ENCODE data around the gene KANSL1. TPM values are rescaled to one million over a fixed set of nuclear protein-coding genes. Genes with fewer than 3 reads are reported as not detected.

The KANSL1 gene
- total RNA-seq, 4 donors from 2014 or later = 57.7 to 91.2 (median 75.1) TPM

GRCh38 chr17:46074540-46074939 lies 118.7 kb downstream of the KANSL1 start:
- H3K27me3 ChIP-seq = no peaks in the 10 kb centered on the region
- TF ChIP-seq POLR2A (IDR thresholded peaks at IDR 0.05) (no peak), EP300 (IDR thresholded peaks at IDR 0.05) (no peak), POLR2AphosphoS5 (IDR thresholded peaks at IDR 0.05) (no peak)
- TF ChIP-seq, protein P1, sequence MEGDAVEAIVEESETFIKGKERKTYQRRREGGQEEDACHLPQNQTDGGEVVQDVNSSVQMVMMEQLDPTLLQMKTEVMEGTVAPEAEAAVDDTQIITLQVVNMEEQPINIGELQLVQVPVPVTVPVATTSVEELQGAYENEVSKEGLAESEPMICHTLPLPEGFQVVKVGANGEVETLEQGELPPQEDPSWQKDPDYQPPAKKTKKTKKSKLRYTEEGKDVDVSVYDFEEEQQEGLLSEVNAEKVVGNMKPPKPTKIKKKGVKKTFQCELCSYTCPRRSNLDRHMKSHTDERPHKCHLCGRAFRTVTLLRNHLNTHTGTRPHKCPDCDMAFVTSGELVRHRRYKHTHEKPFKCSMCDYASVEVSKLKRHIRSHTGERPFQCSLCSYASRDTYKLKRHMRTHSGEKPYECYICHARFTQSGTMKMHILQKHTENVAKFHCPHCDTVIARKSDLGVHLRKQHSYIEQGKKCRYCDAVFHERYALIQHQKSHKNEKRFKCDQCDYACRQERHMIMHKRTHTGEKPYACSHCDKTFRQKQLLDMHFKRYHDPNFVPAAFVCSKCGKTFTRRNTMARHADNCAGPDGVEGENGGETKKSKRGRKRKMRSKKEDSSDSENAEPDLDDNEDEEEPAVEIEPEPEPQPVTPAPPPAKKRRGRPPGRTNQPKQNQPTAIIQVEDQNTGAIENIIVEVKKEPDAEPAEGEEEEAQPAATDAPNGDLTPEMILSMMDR (IDR thresholded peaks at IDR 0.05) = no peak
- H3K36me3 ChIP-seq = no peaks in the 10 kb centered on the region
- 86 to 100% methylated on average over 1 of the region's 1 CpG for WGBS, 2 donors (ENCODE audit: low coverage in 1 of 2)
- peaks cover 8 to 50% (median 13%) of the 10 kb centered on the region in 3 donors for H3K4me1 ChIP-seq
- H3K27ac ChIP-seq = no peak overlapping the region
- H3K4me3 ChIP-seq = no peak overlapping the region
- H3K9me3 ChIP-seq = no peaks in the 10 kb centered on the region
- ATAC-seq = no peak

- Histone ChIP-seq H3K4me1 (peaks cover 8 to 45% (median 13%) of the 10 kb centered on the region in 3 donors), H3K9me3 (no peaks in the 10 kb centered on the region), H3K27ac (peak overlapping the region in 1 of 4 donors; percentile 25), H3K36me3 (no peaks in the 10 kb centered on the region), H3K27me3 (no peaks in the 10 kb centered on the region), H3K4me3 (no peak overlapping the region)
- ATAC-seq = peak; percentile 46
- WGBS, 2 donors (ENCODE audit: low coverage in 1 of 2) = 0 to 71% methylated on average over 1 of the region's 1 CpG
- TF ChIP-seq POLR2A (IDR thresholded peaks at IDR 0.05) (no peak), POLR2AphosphoS5 (IDR thresholded peaks at IDR 0.05) (no peak), EP300 (IDR thresholded peaks at IDR 0.05) (no peak)
- TF ChIP-seq, protein P1 (IDR thresholded peaks at IDR 0.05) = no peak
Observed at GRCh38 chr17:46072998-46073397, 120.2 kb downstream of the KANSL1 start.

- Histone ChIP-seq H3K4me3 (no peak overlapping the region), H3K36me3 (peaks cover 0 to 10% of the 10 kb centered on the region in 2 donors), H3K27ac (no peak overlapping the region), H3K9me3 (no peaks in the 10 kb centered on the region), H3K4me1 (peaks cover 8 to 44% (median 13%) of the 10 kb centered on the region in 3 donors), H3K27me3 (no peaks in the 10 kb centered on the region)
- WGBS, 2 donors (ENCODE audit: low coverage in 1 of 2) = 50 to 68% methylated on average over 5 of the region's 5 CpGs
- no peak for TF ChIP-seq POLR2AphosphoS5 (IDR thresholded peaks at IDR 0.05)
- no peak for TF ChIP-seq POLR2A (IDR thresholded peaks at IDR 0.05)
- ATAC-seq = no peak
Observed at GRCh38 chr17:46071796-46072195, 121.4 kb downstream of the KANSL1 start.

DNA sequence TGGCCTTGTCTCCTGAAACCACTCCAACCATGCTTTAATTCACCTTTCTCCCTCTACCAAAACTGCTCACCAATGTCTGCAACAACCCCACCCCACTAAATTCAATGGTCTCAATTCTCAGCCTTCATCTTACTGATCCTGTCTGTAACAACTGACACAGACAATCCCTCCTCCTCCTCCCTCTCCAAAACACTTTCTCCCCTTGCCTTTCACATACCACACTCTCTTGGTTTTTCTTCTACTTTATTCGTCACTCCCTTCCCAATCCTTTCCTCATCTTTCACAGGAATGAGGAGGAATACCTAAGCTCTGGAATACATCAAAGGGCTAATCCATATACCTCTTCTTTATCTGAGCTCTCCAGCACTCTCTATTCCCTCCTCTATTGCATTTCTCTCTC lies 128.8 kb downstream of the KANSL1 start:
- peak overlapping the region in 1 of 4 donors; percentile 17 for H3K27ac ChIP-seq
- H3K9me3 ChIP-seq = no peaks in the 10 kb centered on the region
- no peak overlapping the region for H3K4me3 ChIP-seq
- no peaks in the 10 kb centered on the region for H3K27me3 ChIP-seq
- no peak for ATAC-seq
- peaks cover 0 to 43% (median 5%) of the 10 kb centered on the region in 3 donors for H3K4me1 ChIP-seq
- 57 to 64% methylated on average over 1 of the region's 1 CpG for WGBS, 2 donors (ENCODE audit: low coverage in 1 of 2)
- TF ChIP-seq POLR2AphosphoS5 (IDR thresholded peaks at IDR 0.05) (no peak), POLR2A (IDR thresholded peaks at IDR 0.05) (no peak), EP300 (IDR thresholded peaks at IDR 0.05) (no peak)
- TF ChIP-seq, protein P1 (IDR thresholded peaks at IDR 0.05) = no peak
- H3K36me3 ChIP-seq = peaks cover 0 to 48% of the 10 kb centered on the region in 2 donors

- ATAC-seq = no peak
- H3K4me1 ChIP-seq = peaks cover 0 to 55% (median 5%) of the 10 kb centered on the region in 3 donors
- no peak for TF ChIP-seq POLR2A (IDR thresholded peaks at IDR 0.05)
- TF ChIP-seq POLR2AphosphoS5 (IDR thresholded peaks at IDR 0.05) = no peak
- TF ChIP-seq, protein P1 (IDR thresholded peaks at IDR 0.05) = no peak
- no peak for TF ChIP-seq EP300 (IDR thresholded peaks at IDR 0.05)
- no peaks in the 10 kb centered on the region for H3K27me3 ChIP-seq
- H3K4me3 ChIP-seq = no peak overlapping the region
- H3K36me3 ChIP-seq = peaks cover 0 to 53% of the 10 kb centered on the region in 2 donors
- peak overlapping the region in 3 of 4 donors; percentile 1 to 14 (median 7) for H3K27ac ChIP-seq
- no peaks in the 10 kb centered on the region for H3K9me3 ChIP-seq
- WGBS, 2 donors (ENCODE audit: low coverage in 1 of 2) = 8 to 39% methylated on average over 2 of the region's 2 CpGs
Observed at GRCh38 chr17:46063241-46063640, 130.0 kb downstream of the KANSL1 start.

All from gastroesophageal sphincter (tissue), 4 donors.